SKM-1 treated with dmso at 0.1 percent for 144 hours (cell line): ENCODE data around the gene TMEM165.
A peak's percentile ranks its signal among the peaks of the same experiment; 100 is the strongest.

ENCODE experiments used
- DNase-seq: peaks from one replicate; lab custom pipeline; 2025; ENCODE audit not compliant: unreplicated experiment; lab: John Stamatoyannopoulos, UW

The TMEM165 gene

DNA sequence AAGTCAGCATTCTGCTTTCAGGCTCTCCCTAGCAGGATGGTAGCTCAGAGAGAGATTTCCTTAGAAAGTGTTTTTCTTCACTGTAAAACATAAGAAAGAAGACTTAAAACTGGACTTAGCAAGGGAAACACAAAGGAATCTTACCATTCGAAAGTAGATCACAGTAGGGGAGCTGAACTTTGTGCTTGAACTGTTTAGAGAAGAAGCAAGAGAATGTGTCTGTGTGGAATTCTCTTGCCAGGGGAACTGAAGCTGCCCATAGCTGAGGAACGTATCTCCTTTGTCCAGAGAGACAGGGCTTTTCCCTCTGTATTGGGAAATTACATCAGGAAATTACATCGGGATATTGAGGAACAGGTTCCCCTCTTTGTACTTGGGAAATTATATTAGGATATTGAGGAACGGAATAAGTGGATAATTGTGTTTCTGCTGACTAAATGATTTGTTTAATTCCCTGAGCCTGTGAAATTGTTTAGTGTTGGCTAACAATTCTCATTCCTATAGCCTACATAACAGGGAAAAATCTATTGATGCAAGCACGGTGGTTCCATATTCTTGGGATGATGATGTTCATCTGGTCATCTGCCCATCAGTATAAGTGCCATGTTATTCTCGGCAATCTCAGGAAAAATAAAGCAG is 28.6 kb upstream of the TMEM165 start:
- no peak for DNase-seq

DNA sequence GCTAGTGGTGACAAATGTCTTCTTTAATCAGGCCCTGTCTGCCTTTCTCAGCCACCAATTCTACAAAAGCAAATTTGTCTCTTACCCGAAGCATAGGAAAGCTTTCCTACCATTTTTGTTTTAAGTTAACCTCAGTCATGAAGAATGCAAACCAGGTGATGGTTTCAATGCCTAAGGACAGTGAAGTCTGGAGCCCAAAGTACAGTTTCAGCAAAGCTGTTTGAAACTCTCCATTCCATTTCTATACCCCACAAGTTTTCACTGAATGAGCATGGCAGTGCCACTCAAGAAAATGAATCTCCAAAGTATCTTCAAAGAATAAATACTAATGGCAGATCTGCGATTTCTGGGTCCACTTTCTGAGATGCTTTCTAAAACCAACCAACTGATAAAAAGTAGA is 25.8 kb upstream of the TMEM165 start:
- DNase-seq: no peak

DNA sequence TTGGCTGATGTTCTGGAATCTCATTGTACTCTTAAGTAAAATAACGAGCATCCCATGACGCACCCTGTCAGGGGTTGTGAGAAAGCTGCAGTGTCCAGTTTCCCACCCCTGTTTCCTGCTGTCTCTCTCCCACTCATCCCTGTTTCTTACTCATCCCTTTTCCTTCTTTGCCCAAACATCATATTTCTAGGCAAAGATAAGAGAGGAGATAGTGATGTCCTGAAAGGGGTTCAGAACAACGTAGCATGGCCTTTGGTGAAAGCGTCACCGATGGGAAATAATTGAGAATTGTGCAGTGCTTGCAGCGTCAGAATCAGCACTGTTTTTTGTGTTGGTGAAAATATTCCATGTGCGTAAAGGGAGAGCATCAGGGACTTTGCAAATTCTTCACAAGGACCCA is 23.5 kb upstream of the TMEM165 start:
- no peak for DNase-seq

DNA sequence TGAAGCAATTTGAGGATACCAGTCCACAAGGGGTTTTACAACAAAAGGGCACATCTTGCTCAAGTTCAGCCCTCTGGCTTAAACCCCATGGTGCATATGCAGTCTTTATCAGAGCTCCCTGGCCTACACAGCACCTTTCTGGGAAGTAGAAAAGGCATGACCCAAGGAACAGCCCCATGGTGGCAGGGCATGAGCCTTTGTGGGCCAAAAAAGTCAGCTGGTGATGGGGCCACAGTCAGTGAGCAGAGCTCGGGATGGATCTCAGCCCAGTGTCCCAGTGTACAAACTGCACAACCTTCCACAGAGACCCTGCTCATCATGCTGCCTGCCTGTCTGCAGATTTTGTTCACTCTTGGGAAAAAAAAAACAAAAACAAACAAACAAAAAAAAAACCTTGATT is 22.3 kb upstream of the TMEM165 start:
- no peak for DNase-seq

DNA sequence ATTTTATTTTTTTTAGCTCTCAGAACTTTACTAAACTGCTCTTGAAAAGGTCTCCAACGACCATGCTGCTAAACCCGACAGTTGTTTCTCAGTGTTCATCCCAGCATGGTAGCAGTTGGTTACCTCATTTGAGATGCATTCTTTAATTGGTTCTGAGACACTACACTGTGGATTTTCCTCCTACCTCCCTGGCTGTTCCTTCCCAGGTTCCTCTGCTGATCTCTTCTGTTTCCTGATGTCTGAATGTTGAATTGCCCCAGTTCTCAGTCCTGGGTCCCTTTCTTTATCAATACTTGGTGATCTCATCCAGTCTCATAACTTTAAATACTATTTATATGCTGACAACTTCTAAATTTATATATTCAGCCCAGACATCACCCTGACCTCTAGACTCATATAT is 19.1 kb upstream of the TMEM165 start:
- DNase-seq: no peak

DNA sequence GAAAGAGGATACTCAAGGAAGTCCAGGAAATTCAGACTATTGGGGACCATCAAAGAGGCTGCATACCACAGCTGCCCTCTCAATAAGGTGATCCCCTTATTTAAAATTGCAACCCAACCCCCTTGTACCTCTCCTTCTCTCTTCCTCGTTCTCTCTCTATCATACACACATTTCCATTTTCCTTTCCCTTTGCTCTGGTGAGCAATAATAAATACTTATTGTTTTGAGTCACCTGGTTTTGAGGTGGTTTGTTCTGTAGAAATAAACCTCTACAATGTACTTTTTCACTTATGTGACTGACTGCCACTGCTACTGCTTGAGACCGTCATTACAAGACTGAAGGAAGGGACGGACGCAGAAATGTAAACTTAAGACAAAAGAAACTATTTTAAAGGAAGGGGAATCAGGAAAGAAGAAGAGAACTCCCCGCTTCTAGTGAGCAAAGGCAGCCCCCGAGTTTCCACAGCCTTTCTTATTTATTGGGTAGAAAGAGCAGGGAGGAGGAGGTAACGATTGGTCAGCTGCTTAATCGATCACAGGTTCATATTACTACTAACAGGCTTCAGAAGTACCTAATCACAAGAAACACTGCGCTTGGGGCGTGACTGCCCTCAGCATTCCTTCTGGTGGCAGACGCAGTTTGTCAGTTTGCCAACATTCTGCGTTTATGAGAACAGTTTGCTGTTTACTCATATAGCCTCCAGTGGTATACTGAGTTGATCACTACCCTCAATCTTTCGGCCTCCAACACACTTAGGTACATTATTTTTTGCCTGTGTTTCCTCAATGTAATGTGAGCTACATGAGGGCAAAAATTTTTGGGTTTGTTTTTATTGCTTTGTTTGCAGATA is 16.9 kb upstream of the TMEM165 start:
- DNase-seq: no peak

DNA sequence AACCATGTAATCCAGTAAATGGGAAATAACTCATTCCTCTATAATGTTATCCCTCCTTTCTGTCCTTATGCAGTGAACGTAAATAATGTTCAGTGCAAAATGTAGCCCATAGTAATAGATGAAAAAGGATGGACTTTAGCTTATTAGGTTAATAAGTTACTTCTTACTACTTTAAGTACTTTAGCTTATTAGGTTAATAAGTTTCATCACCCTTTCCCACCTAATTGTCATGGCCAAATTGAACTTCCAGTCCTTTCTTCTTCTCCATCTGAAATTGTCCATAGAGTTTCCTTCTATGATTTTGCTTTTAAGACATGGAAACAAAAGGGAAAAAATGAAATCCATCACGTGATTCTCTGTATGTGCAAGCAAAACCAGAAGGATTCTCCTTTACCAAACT is 15.2 kb upstream of the TMEM165 start:
- DNase-seq: no peak

DNA sequence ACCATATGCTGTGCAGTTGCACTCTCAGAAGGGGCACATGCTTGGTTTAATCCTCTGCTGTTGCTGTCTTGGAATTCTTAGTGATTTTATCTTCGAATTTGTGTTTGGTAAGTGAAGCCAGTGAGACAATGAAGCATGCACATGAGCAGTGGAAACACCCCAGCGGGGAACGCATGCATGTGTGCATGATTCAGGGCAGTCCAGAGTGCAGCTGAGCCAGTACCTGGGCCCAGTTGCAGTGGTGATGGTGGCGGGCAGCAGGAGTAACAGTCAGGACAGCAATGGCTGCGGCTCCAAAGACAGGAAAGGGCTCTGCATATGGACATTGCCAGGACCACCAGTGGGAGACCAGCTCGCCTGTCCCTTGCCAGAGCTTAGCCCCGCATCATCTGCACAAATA is 14.3 kb upstream of the TMEM165 start:
- no peak for DNase-seq

DNA sequence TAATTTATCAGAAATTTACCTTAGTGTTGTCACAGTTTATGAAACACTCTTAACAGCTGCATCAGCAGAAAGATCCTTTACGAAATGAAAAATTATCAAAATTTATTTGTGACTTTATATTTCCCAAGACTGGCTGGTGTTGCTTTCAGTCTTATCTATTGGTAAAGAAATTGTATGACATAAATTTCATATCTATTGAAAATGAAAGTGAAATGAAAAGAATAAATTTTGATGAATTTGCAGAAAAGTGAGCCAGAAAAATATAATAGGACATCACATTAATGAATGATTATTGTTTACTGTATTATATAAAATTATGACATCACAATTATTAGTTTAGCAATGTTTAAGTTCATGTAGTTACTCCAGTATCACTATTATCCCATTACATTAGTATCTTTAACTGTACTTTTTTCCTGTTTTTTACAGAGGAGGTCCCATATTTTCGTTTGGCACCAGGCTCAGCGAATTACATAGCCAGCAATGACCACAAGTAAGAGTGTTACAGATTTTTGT is 13.2 kb upstream of the TMEM165 start:
- DNase-seq: no peak

DNA sequence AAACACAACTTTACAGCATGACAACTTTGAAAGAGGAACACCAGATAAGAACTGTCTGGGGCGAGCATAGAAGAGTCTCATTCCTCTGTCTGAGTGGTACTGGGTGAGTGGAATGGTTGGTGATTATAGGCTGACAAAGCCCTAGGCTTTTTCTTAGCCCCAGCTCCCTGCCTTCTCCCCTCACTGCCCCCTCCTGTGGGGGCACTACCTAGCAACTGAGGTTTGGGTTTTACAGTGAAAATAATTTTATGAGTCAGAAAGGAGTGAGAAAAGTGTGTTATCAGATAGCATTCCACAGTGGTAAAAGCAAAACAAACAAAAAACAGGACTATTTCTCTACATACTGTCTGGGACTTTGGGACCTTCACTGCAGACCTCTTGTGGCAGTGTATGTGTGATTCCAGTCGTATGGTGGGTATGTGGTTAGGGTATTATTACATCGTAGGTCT is 10.5 kb upstream of the TMEM165 start:
- DNase-seq: no peak

DNA sequence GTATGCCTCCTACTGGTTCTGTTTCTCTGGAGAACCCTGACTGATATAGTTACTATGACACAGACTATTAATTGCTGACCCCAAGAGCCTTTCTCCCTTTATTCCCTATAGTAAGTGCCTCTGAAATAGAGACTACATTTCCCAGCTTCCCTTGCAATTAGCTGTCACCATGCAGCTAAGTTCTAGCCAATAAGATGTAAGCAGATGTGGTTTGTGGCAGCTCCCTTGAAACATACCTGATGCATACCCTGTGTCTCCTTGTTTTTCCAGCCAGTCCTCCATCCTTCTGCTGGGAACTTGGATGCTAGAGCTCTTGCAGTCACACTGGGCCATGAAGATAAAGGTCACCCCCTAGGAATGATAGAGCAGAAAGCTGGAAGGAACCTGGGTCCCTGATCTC is 9.7 kb upstream of the TMEM165 start:
- DNase-seq: no peak

DNA sequence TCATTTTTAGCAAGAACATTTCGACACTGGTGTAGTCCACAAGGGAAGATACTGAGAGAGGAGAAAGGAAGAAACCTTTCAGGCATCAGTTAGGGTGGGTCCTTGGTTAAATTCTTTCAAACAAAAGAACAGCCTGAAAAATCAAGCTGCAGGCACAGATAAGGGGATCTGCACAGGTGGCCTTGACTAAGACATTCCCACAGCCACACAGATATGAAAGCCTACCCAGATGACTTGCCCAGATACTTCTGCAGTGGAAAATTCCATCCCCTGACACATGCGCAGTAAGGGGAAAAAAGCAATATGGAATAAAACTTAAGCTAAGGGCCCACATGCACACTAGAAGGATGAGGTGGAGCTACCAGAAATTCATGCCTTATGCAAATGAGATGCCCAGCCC is 8.9 kb upstream of the TMEM165 start:
- DNase-seq: no peak

DNA sequence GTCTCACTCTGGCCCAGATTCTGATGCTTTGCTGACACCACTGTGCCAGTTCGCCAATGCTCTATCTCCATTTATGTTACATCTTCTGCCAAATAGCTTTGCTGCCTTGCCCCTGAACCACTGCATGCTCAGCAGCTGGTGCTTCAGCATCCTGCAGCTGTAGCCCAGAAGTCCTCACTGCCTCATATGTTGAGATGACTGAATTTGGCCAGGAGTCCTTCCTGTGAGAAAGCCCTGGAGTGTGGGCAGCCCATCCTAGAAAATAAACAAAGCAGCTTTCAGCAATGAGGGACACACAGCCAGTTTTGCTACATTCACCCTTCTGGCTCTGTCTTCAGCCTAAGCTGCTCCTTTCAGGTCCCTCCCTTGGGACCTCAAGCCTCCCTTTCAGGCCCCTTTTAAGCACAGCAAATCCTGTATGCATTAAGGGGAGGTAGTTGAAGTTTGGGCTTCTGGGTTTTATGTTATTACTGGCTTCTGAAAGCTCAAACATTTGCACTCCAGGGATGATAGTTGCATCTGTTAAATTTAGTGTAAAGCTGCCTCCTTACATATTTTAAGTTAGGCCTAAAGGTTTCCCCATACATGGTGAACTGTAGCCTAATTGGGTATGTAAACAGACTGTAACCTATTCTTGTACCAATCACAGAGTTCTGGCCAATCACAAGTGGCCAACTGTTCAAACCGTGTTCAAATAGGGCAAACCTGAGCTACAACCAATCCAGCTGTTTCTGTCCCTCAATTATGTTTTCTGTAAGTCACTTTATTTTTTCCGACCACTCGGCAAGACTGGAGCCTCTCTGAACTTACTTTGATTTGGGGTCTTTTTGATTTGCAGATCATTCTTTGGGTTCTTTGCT is 2.1 kb upstream of the TMEM165 start:
- DNase-seq: no peak

DNA sequence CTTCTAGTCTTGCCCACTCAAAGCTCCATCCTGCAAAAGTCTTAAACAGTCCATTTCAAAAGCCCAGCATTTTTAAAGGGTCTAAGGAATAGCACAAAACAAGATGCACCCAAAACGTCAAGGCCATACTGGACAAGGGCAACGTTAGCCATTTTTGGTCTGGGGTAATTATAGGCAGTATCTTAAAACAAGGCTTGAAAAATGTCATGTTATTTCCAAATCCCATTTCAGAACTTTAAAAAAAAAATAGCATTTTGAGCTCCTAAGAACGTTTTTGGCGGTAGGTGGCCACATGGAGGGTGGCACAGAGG is 584 bp upstream of the TMEM165 start:
- DNase-seq: no peak

DNA sequence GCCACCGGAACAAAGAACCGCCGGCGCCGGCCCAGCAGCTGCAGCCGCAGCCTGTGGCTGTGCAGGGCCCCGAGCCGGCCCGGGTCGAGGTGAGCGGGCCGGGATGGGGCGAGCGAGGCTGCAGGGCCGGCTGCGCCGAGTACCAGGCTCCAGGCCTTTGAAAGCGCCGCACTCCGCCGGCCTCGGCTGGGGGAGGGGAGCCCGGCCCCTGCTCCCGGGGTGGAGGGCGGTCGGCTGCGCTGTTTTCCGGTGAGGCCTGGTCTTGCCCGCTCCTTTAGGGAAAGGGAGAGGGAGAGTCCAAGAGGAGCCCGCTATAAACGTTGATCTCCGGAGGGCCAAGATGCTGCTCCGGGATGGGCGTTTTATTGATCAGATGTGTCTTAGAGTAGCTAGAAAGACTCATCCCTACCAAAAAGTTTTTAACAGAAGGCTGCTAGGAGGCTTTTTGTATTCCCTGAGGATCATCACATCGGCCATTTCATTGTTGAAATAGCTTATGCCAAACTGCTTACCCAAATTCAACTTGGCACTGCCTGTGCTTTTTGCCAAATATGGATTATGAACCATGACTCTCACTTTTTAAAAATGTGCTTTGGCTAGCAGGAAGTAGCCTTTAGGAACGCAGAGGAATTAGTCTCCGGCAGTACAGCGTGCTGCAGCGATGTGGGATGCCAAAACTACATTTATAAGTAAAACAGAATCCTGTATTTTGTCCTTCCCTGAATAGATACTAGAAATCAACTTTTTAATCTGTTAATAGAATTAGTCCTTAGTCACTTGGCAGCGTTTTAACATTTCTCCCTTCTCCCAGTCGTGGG is 760 bp downstream of the TMEM165 start:
- no peak for DNase-seq

DNA sequence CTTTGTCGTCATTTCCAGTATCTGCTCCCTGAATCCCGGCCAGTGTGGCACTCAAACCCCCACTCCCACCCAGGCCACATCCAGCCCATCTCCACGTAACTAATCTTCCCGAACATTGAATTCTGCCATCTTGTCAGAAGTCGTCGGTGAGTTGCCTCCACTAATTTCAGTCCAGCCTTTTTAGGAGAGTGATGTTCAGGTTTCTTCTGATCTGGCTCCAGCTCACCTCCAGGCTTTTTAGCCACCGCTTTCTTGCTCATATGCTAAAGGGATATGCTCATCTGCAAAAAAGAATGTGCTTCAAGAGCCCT is 1.3 kb downstream of the TMEM165 start:
- DNase-seq: no peak

DNA sequence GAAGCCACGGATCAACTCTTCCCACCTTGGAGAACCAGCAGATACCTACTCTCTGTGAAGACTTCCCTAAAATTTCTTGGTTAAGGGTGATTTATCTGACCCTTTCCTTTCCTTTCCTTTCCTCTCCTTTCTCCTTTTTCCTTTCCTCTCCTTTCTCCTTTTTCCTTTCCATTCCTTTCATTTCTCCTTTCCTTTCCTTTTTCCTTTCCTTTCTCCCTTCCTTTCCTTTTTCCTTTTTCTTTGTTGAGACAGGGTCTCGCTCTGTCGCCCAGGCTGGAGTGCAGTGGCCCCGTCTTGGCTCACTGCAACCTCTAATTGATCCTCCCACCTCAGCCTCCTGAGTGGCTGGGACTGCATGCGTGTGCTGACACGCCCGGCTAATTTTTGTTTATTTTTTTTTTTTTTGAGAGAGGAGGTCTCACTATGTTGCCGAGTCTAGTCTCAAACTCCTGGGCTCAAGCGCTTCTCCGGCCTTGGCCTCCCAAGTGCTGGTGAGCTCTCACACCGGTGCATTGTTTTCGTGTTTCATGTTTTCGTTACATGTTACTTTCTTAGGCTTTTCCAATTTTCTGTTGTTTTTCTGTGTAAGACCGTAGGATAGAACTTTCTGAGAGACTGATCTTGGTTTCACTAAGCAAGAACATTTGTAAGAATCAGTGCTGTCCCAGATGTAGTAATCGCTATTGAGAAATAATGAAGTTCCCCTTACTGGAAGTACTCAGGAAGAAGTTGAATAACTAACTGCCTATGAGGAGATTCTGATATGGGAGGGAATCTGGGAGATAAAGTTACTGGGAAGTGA is 2.0 kb downstream of the TMEM165 start:
- peak; percentile 75 for DNase-seq

DNA sequence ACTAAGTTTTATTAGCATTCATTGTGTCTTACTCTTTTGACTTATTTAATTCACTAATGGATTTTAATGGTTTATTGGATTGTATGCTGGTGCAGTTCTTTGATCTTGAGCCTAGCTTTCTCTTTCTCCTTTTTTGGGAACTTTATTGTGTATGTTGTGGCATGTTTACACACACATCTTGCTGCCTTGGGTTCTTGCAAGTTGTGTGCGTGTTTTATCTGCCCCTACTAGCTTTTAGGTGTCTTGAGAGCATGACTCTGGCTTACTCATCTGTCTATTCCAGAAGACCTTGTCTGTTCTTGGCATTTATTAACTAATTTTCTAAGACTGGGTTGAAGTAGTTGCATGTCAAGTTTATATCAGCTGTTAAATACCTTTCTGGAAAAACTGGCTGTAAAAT is 2.7 kb downstream of the TMEM165 start:
- DNase-seq: no peak

DNA sequence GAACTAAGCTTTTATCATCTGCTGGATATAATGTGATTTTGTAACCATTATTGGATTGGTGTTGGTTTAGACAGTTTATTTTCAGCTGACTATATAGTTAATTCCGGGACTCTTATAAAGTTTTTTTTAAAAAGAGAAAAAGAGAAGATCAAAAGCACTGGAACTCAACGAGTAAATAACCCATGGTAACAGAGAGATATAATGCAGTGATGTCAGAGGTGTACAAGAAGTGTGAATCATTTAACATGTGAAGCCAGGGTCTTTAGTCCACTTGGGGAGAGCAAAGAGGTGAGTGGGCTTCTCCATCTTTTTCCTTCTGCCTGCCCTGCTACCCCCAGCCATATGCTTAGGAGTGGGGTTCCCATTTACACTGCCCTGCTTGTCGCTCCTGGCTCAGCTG is 3.2 kb downstream of the TMEM165 start:
- DNase-seq: no peak

DNA sequence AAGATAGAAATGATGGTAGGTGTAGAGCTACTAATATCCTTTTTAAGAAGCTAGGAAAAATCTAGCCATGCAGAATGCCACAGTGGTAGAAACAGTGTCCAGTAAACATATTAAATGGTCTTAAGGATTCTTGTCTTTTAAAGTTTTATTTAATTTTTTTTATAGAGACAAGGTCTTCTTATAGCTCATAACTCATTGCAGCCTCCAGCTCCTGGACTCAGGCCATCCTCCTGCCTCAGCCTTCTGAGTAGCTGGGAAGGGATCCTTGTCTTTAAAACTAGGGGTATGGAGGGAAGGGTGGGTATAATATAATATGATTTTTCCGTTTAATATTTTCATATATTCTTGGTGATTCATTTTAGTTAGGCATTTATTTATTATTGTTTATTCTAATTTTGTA is 3.8 kb downstream of the TMEM165 start:
- no peak for DNase-seq
